SK-N-SH treated with all-trans-retinoic acid at 6 μM for 48 hours (cell line): ENCODE data around the gene NUDT1.

Experiments used
- ATAC-seq: fragments of 200-7000 bp; cut with Tn5 transposase; 3 replicates; pipeline ENCODE4 v1.9.1; 2020; ENCODE audit warnings: mild to moderate bottlenecking, moderate library complexity
- ARNTL ChIP-seq: fragments of 450-650 bp; formaldehyde crosslinking; IDR thresholded peaks from 2 replicates; pipeline ENCODE4 v1.5.0; 2020; ENCODE audit warnings: low read depth, mild to moderate bottlenecking, moderate library complexity, borderline replicate concordance
- BACH2 ChIP-seq: fragments of 250-450 bp; sonication (Bioruptor Pico); IDR thresholded peaks from 2 replicates; pipeline ENCODE4 v1.9.0; 2021; ENCODE audit warnings: mild to moderate bottlenecking, borderline replicate concordance
- CSDC2 ChIP-seq: fragments of 250-450 bp; sonication (Bioruptor Pico); IDR thresholded peaks from 2 replicates; pipeline ENCODE4 v1.5.0; 2020; ENCODE audit warnings: mild to moderate bottlenecking, moderate library complexity
- CSRNP3 ChIP-seq: fragments of 250-450 bp; sonication (Bioruptor Pico); IDR thresholded peaks from 2 replicates; pipeline ENCODE4 v1.5.1; 2021; ENCODE audit warnings: mild to moderate bottlenecking, moderate library complexity
- ESRRG ChIP-seq: fragments of 250-450 bp; sonication (Bioruptor Pico); IDR thresholded peaks from 2 replicates; pipeline ENCODE4 v1.6.1; 2021; ENCODE audit warnings: mild to moderate bottlenecking
- GLIS3 ChIP-seq: fragments of 250-450 bp; sonication (Bioruptor Pico); IDR thresholded peaks from 2 replicates; pipeline ENCODE4 v1.5.0; 2020; ENCODE audit warnings: mild to moderate bottlenecking, moderate library complexity
- ISL1 ChIP-seq: fragments of 250-450 bp; sonication (Bioruptor Pico); IDR thresholded peaks from 2 replicates; pipeline ENCODE4 v2.1.2; 2022; ENCODE audit warnings: mild to moderate bottlenecking, moderate library complexity
- OSR1 ChIP-seq: fragments of 250-450 bp; sonication (Bioruptor Pico); IDR thresholded peaks from 2 replicates; pipeline ENCODE4 v1.8.0; 2022; ENCODE audit warnings: moderate library complexity, mild to moderate bottlenecking, inconsistent platforms
- PATZ1 ChIP-seq: fragments of 250-450 bp; sonication (Bioruptor Pico); IDR thresholded peaks from 2 replicates; pipeline ENCODE4 v1.8.0; 2020; ENCODE audit warnings: mild to moderate bottlenecking, moderate library complexity, borderline replicate concordance
- POU6F1 ChIP-seq: fragments of 250-450 bp; sonication (Bioruptor Pico); IDR thresholded peaks from 2 replicates; pipeline ENCODE4 v1.8.0; 2021; ENCODE audit warnings: low read depth, mild to moderate bottlenecking, moderate library complexity, borderline replicate concordance
- PPARA ChIP-seq: fragments of 250-450 bp; sonication (Bioruptor Pico); IDR thresholded peaks from 2 replicates; pipeline ENCODE4 v1.5.0; 2020; ENCODE audit warnings: mild to moderate bottlenecking, borderline replicate concordance
- RARB ChIP-seq: fragments of 250-450 bp; sonication (Bioruptor Pico); IDR thresholded peaks from 2 replicates; pipeline ENCODE4 v1.8.0; 2021; ENCODE audit warnings: mild to moderate bottlenecking, moderate library complexity
- SNAI2 ChIP-seq: fragments of 250-450 bp; sonication (Bioruptor Pico); IDR thresholded peaks from 2 replicates; pipeline ENCODE4 v1.5.0; 2020; ENCODE audit warnings: mild to moderate bottlenecking, moderate library complexity
- TCF4 ChIP-seq: fragments of 250-450 bp; sonication (Bioruptor Pico); IDR thresholded peaks from 2 replicates; pipeline ENCODE4 v1.8.0; 2021; ENCODE audit warnings: mild to moderate bottlenecking, moderate library complexity, borderline replicate concordance
- TOX ChIP-seq: fragments of 250-450 bp; sonication (Bioruptor Pico); IDR thresholded peaks from 2 replicates; pipeline ENCODE4 v1.8.0; 2021; ENCODE audit warnings: mild to moderate bottlenecking, moderate library complexity, borderline replicate concordance
- TSHZ2 ChIP-seq: fragments of 250-450 bp; sonication (Bioruptor Pico); IDR thresholded peaks from 2 replicates; pipeline ENCODE4 v1.5.0; 2020; ENCODE audit warnings: mild to moderate bottlenecking, moderate library complexity
- ZC3H10 ChIP-seq: fragments of 250-450 bp; sonication (Bioruptor Pico); IDR thresholded peaks from 2 replicates; pipeline ENCODE4 v1.5.1; 2021; ENCODE audit warnings: mild to moderate bottlenecking, moderate library complexity
- ZFP3 ChIP-seq: fragments of 250-450 bp; sonication (Bioruptor Pico); IDR thresholded peaks from 2 replicates; pipeline ENCODE4 v1.5.0; 2020; ENCODE audit warnings: mild to moderate bottlenecking, moderate library complexity
- ZFP30 ChIP-seq: fragments of 450-650 bp; formaldehyde crosslinking; IDR thresholded peaks from 2 replicates; pipeline ENCODE4 v1.5.0; 2022; ENCODE audit warnings: mild to moderate bottlenecking, moderate library complexity
- ZNF565 ChIP-seq: fragments of 450-650 bp; formaldehyde crosslinking; conservative IDR thresholded peaks from 2 replicates; pipeline ENCODE4 v1.5.0; 2020; ENCODE audit warnings: low read depth, mild to moderate bottlenecking, moderate library complexity
- ZNF70 ChIP-seq: fragments of 450-650 bp; formaldehyde crosslinking; IDR thresholded peaks from 2 replicates; pipeline ENCODE4 v1.5.0; 2020; ENCODE audit warnings: mild to moderate bottlenecking, moderate library complexity
- ZNF8 ChIP-seq: fragments of 450-650 bp; formaldehyde crosslinking; IDR thresholded peaks from 2 replicates; pipeline ENCODE4 v1.5.0; 2020; ENCODE audit warnings: mild to moderate bottlenecking, moderate library complexity

The NUDT1 gene

GRCh38 chr7:2219606-2220005, 22.4 kb upstream of the NUDT1 start:
- TF ChIP-seq ISL1 (CRISPR knock-in tag), result no peak
- no peak for TF ChIP-seq ARNTL (CRISPR knock-in tag)
- no peak for TF ChIP-seq BACH2 (CRISPR knock-in tag)
- TF ChIP-seq RARB (CRISPR knock-in tag), result no peak
- TF ChIP-seq OSR1 (CRISPR knock-in tag), result no peak
- no peak for TF ChIP-seq POU6F1 (CRISPR knock-in tag)
- TF ChIP-seq SNAI2 (CRISPR knock-in tag), result no peak
- no peak for TF ChIP-seq PATZ1 (CRISPR knock-in tag)
- TF ChIP-seq ZFP3 (CRISPR knock-in tag), result no peak
- TF ChIP-seq ZC3H10 (CRISPR knock-in tag), result no peak
- no peak for TF ChIP-seq ZNF8
- no peak for TF ChIP-seq PPARA (CRISPR knock-in tag)
- TF ChIP-seq ZNF565 (CRISPR knock-in tag), result no peak
- TF ChIP-seq ZFP30 (CRISPR knock-in tag), result no peak
- TF ChIP-seq GLIS3 (CRISPR knock-in tag), result no peak
- no peak for ATAC-seq

- TF ChIP-seq SNAI2 (CRISPR knock-in tag), result no peak
- TF ChIP-seq BACH2 (CRISPR knock-in tag), result no peak
- TF ChIP-seq, all 23 proteins: peak for 0
- no peak for ATAC-seq
Observed at GRCh38 chr7:2220030-2220429, 22.0 kb upstream of the NUDT1 start.

DNA sequence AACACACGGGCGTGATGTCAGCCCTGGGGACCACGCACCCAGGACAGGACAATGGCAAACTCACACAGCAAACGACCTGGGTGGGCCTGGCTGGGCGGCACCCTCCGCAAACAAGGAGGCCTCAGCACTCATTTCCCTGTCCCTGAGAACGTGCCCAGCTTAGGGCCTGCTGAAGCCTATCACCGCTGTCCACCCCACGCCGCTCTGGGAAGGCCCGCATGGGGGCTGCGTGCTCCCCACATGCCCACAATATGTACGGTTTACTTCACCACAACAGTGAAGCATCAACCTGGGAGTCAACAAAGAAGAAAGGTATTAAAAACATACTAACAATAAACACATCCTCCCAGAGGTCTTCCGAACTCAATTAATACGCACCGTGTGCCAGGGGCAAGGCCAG, 21.5 kb upstream of the NUDT1 start:
- TF ChIP-seq TCF4 (CRISPR knock-in tag), result no peak
- no peak for TF ChIP-seq CSRNP3 (CRISPR knock-in tag)
- no peak for TF ChIP-seq ZNF70 (CRISPR knock-in tag)
- no peak for TF ChIP-seq TOX (CRISPR knock-in tag)
- TF ChIP-seq TSHZ2 (CRISPR knock-in tag), result no peak
- TF ChIP-seq ESRRG, result no peak
- no peak for TF ChIP-seq PPARA (CRISPR knock-in tag)
- no peak for TF ChIP-seq OSR1 (CRISPR knock-in tag)
- TF ChIP-seq GLIS3 (CRISPR knock-in tag), result no peak
- no peak for TF ChIP-seq ZC3H10 (CRISPR knock-in tag)
- TF ChIP-seq ARNTL (CRISPR knock-in tag), result no peak
- TF ChIP-seq ZFP30 (CRISPR knock-in tag), result no peak
- TF ChIP-seq BACH2 (CRISPR knock-in tag), result no peak
- no peak for TF ChIP-seq PATZ1 (CRISPR knock-in tag)
- no peak for TF ChIP-seq CSDC2 (CRISPR knock-in tag)
- no peak for TF ChIP-seq RARB (CRISPR knock-in tag)
- TF ChIP-seq, all 23 proteins: peak for 0
- ATAC-seq, result no peak
